ENCODE data around the gene ESRRG. TPM values are rescaled to one million over a fixed set of nuclear protein-coding genes. Genes with fewer than 3 reads are reported as not detected.
A peak's percentile ranks its signal among the peaks of the same experiment; 100 is the strongest.

Gene ESRRG
- total and polyA plus RNA-seq, 2 of the 8 experiments (the other 6 are each of a cell fraction or from before 2014, with no cell fraction given) = 0.59 to 1.4 TPM

DNA sequence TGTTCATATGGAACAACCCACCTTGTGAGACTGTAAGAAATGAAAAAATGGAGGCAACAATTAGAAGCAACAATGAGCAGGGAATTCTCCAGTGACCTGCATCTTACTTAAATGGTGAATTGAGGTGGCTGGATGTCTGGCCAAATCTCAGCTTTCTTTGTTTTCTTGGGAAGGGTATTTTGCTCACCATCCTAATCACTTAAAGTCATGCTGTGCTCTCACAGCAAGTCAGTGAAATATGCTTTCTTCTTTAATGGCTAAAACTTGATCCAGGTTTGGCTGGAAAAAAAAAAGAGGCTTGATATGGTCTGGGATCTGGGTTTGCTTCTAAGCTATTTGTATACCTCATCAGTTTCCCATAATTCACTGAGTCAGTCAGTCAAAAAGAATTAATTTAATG, 124.8 kb downstream of the ESRRG start:
- no peak overlapping the region for H3K14ac ChIP-seq (ENCODE audit: insufficient read length)
- no peak overlapping the region for H2AK5ac ChIP-seq (ENCODE audit: low read depth, low read length)
- no peaks in the 10 kb centered on the region for H3K79me1 ChIP-seq (ENCODE audit: low read depth, low read length)
- no peaks in the 10 kb centered on the region for H3K9me3 ChIP-seq (ENCODE audit: insufficient read depth in 2 of 2, low read depth in 1 of 2, low read length in 1 of 2)
- no peak overlapping the region for H3K9ac ChIP-seq (replicated peaks in 1 of 4; ENCODE audit: extremely low read depth in 1 of 4, low read depth in 3 of 4, low read length in 3 of 4)
- H3K36me3 ChIP-seq (ENCODE audit: control insufficient read depth in 2 of 4, insufficient read depth in 4 of 4, low read length in 3 of 4) = no peaks in the 10 kb centered on the region
- DNase-seq (ENCODE audit: low read depth in 1 of 2, low spot score in 2 of 2) (no peak), FAIRE-seq (no peak)
- H4K8ac ChIP-seq (ENCODE audit: extremely low read depth, insufficient read depth, low read length) = no peak overlapping the region
- CTCF ChIA-PET (ENCODE audit: partially characterized antibody) = interaction anchor here (0.9 to 2.5 kb wide), 3 partner anchors 11 to 288 kb away, joined by 3 to 9 read pairs (median 3); no protein-coding TSS in a partner anchor
- H3K27me3 ChIP-seq (replicated peaks in 1 of 4; ENCODE audit: control insufficient read depth in 3 of 4, extremely low read depth in 1 of 4, insufficient read depth in 3 of 4, low read length in 3 of 4) = peaks cover 0 to 4% (median 2%) of the 10 kb centered on the region in 4 experiments; a peak in 1 of 7 replicates
- no peak overlapping the region for H2BK15ac ChIP-seq (ENCODE audit: low read length)
- no peaks in the 10 kb centered on the region for H3K79me2 ChIP-seq (ENCODE audit: control insufficient read depth in 1 of 2, insufficient read depth in 2 of 2, low read length in 2 of 2)
- peak; percentile 74 for TF ChIP-seq NANOG (IDR thresholded peaks at IDR 0.05; ENCODE audit: insufficient read depth, low read depth, low read length, poor library complexity, severe bottlenecking)
- TF ChIP-seq EP300 (IDR thresholded peaks at IDR 0.05; ENCODE audit: borderline replicate concordance in 1 of 2, low read depth in 2 of 2, low read length in 2 of 2) = peak in 1 of 2 experiments; percentile 36; a peak in 1 of 3 replicates
- TF ChIP-seq FOSL1 (IDR thresholded peaks at IDR 0.05; ENCODE audit: insufficient read depth, low read depth, low read length) = no peak
- peak in 1 of 2 experiments; percentile 23 for TF ChIP-seq BCL11A (IDR thresholded peaks at IDR 0.05; ENCODE audit: low read depth in 2 of 2, low read length in 2 of 2)
- no peak for TF ChIP-seq SIX5 (IDR thresholded peaks at IDR 0.05; ENCODE audit: low read depth, low read length)
- POLR2A ChIA-PET (ENCODE audit: partially characterized antibody) = no interaction called here
- H2BK5ac ChIP-seq (ENCODE audit: low read depth, low read length) = no peak overlapping the region
- peaks cover 0 to 11% (median 2%) of the 10 kb centered on the region in 4 experiments; a peak in 4 of 7 replicates for H3K4me1 ChIP-seq (replicated peaks in 1 of 4; ENCODE audit: control insufficient read depth in 3 of 4, insufficient read depth in 4 of 4, low read length in 3 of 4)
- no peak overlapping the region for H3K23ac ChIP-seq (ENCODE audit: insufficient read length)
- no peak overlapping the region for H2BK12ac ChIP-seq (ENCODE audit: low read depth, low read length)
- no peak overlapping the region for H4K5ac ChIP-seq (ENCODE audit: insufficient read length, low read depth, low read length)
- H4K20me1 ChIP-seq (replicated peaks in 1 of 2; ENCODE audit: control insufficient read depth in 1 of 2, insufficient read depth in 2 of 2, low read length in 2 of 2) = no peaks in the 10 kb centered on the region
- H3K56ac ChIP-seq (replicated peaks; ENCODE audit: insufficient read length, low read depth, low read length) = no peak overlapping the region
- no peak overlapping the region for H2BK20ac ChIP-seq (ENCODE audit: low read length)
- no peaks in the 10 kb centered on the region; the same call in none of the 2 replicates for H3K23me2 ChIP-seq (ENCODE audit: low read depth, low read length)
- no peak overlapping the region for H2BK120ac ChIP-seq (replicated peaks; ENCODE audit: low read depth, low read length)
- H4K91ac ChIP-seq (replicated peaks; ENCODE audit: insufficient read length, low read length) = no peak overlapping the region
- no peak overlapping the region for H2AFZ ChIP-seq (ENCODE audit: low read length)
- H3K18ac ChIP-seq (ENCODE audit: extremely low read depth, low read length) = no peak overlapping the region
- no peak overlapping the region for H3K4me2 ChIP-seq (ENCODE audit: insufficient read depth in 1 of 2, low read depth in 2 of 2, low read length in 2 of 2)
- no peak overlapping the region for H3K4ac ChIP-seq (replicated peaks; ENCODE audit: insufficient read length, low read depth, low read length)
- no peak overlapping the region for H3K4me3 ChIP-seq (ENCODE audit: extremely low read depth in 1 of 4, insufficient read depth in 2 of 4, low read depth in 3 of 4, low read length in 4 of 4)
- H3K27ac ChIP-seq (ENCODE audit: low read depth, low read length) = no peak overlapping the region

All from H1 (cell line).